H1 (cell line): Measurements from ENCODE around the gene CCDC9B. TPM values are rescaled to one million over a fixed set of nuclear protein-coding genes. Genes with fewer than 3 reads are reported as not detected.

Source experiments
- CTCF ChIA-PET: fragments of 300-600 bp; sonication (Branson Sonifier 250); formaldehyde crosslinking; loops from one replicate; lab custom pipeline; 2021; ENCODE audit not compliant: partially characterized antibody; lab: Charles Lee
- POLR2A ChIA-PET: fragments of 300-600 bp; sonication (Branson Sonifier 250); formaldehyde crosslinking; loops from one replicate; lab custom pipeline; 2021; ENCODE audit warnings: inconsistent platforms; ENCODE audit not compliant: partially characterized antibody; lab: Charles Lee
- DNase-seq, 2 experiments: peaks; one replicate each; pipeline versions ENCODE4 v3.0.0 to v3.0.0-alpha.2; 2010 to 2022; ENCODE audit warnings: low spot score in 2 of 2, low read depth in 1 of 2, mixed read lengths in 1 of 2
- FAIRE-seq: peaks from 2 replicates; lab custom pipeline; 2011; peaks lifted over from hg19 to GRCh38; lab: Jason Lieb, UNC
- H2AFZ ChIP-seq: 2 replicates; pipeline ENCODE4 v1.8.1; 2012; ENCODE audit warnings: low read length, inconsistent platforms
- H2AK5ac ChIP-seq: 2 replicates; pipeline ENCODE4 v1.6.1; 2013; ENCODE audit warnings: low read depth, low read length
- H2BK120ac ChIP-seq: replicated peaks from 2 replicates; pipeline ENCODE3; 2013; ENCODE audit warnings: low read depth, low read length, inconsistent platforms
- H2BK12ac ChIP-seq: 2 replicates; pipeline ENCODE4 v1.6.1; 2013; ENCODE audit warnings: low read depth, low read length
- H2BK15ac ChIP-seq: 2 replicates; pipeline ENCODE4 v1.6.1; 2013; ENCODE audit warnings: low read length
- H2BK20ac ChIP-seq: 2 replicates; pipeline ENCODE4 v1.6.1; 2013; ENCODE audit warnings: low read length
- H2BK5ac ChIP-seq: 2 replicates; pipeline ENCODE4 v1.6.1; 2013; ENCODE audit warnings: low read depth, low read length
- H3K14ac ChIP-seq: 2 replicates; pipeline ENCODE4 v1.6.1; 2013; ENCODE audit warnings: inconsistent platforms; ENCODE audit not compliant: insufficient read length
- H3K18ac ChIP-seq: 2 replicates; pipeline ENCODE4 v1.6.1; 2013; ENCODE audit warnings: low read length; ENCODE audit errors: extremely low read depth
- H3K23ac ChIP-seq: 2 replicates; pipeline ENCODE4 v1.6.1; 2013; ENCODE audit warnings: inconsistent platforms; ENCODE audit not compliant: insufficient read length
- H3K23me2 ChIP-seq: 2 replicates; pipeline ENCODE4 v1.6.1; 2013; ENCODE audit warnings: low read depth, low read length
- H3K27ac ChIP-seq: 2 replicates; pipeline ENCODE4 v1.6.1; 2011; ENCODE audit warnings: low read depth, low read length, inconsistent platforms
- H3K27me3 ChIP-seq, 4 experiments: replicated peaks in 1 of 4; 1 replicate in 1 of 4; 2 replicates in 3 of 4; pipeline versions ENCODE4 v1.6.1 to v1.8.1; 2011 to 2013; ENCODE audit warnings: low read length in 3 of 4, mild to moderate bottlenecking in 3 of 4, inconsistent platforms in 2 of 4, mixed read lengths in 2 of 4, moderate library complexity in 1 of 4; ENCODE audit not compliant: control insufficient read depth in 3 of 4, insufficient read depth in 3 of 4; ENCODE audit errors: extremely low read depth in 1 of 4
- H3K36me3 ChIP-seq, 4 experiments: 2 replicates each; pipeline versions ENCODE4 v1.6.1 to v1.8.1; 2011 to 2013; ENCODE audit warnings: mild to moderate bottlenecking in 4 of 4, low read length in 3 of 4, moderate library complexity in 2 of 4, control low read depth in 1 of 4, inconsistent platforms in 1 of 4; ENCODE audit not compliant: insufficient read depth in 4 of 4, control insufficient read depth in 2 of 4
- H3K4ac ChIP-seq: replicated peaks from 2 replicates; pipeline ENCODE3; 2013; ENCODE audit warnings: low read length, low read depth, mixed read lengths, inconsistent platforms; ENCODE audit not compliant: insufficient read length
- H3K4me1 ChIP-seq, 4 experiments: replicated peaks in 1 of 4; 1 replicate in 1 of 4; 2 replicates in 3 of 4; pipeline versions ENCODE4 v1.6.1 to v1.8.1; 2011 to 2013; ENCODE audit warnings: low read length in 3 of 4, inconsistent platforms in 2 of 4, mixed read lengths in 1 of 4; ENCODE audit not compliant: insufficient read depth in 4 of 4, control insufficient read depth in 3 of 4
- H3K4me2 ChIP-seq, 2 experiments: 2 replicates each; pipeline versions ENCODE4 v1.6.1 to v1.8.1; 2011 to 2013; ENCODE audit warnings: low read depth in 2 of 2, low read length in 2 of 2, control low read depth in 1 of 2, inconsistent platforms in 1 of 2, mild to moderate bottlenecking in 1 of 2; ENCODE audit not compliant: insufficient read depth in 1 of 2
- H3K4me3 ChIP-seq, 4 experiments: fragments of 200-600, 300-600 bp in 1 of 4; sonication (generic), shearing (Covaris generic), sonication (Bioruptor Twin) in 1 of 4; 2 replicates each; pipeline versions ENCODE4 v1.5.1 to v1.8.1; 2011 to 2016; ENCODE audit warnings: low read length in 4 of 4, low read depth in 3 of 4, control low read depth in 2 of 4, inconsistent platforms in 2 of 4, mild to moderate bottlenecking in 2 of 4, mixed read lengths in 1 of 4, moderate library complexity in 1 of 4; ENCODE audit not compliant: insufficient read depth in 2 of 4; ENCODE audit errors: extremely low read depth in 1 of 4
- H3K56ac ChIP-seq: replicated peaks from 2 replicates; pipeline ENCODE3; 2013; ENCODE audit warnings: low read depth, mild to moderate bottlenecking, mixed read lengths, low read length, inconsistent platforms; ENCODE audit not compliant: insufficient read length
- H3K79me1 ChIP-seq: 2 replicates; pipeline ENCODE4 v1.6.1; 2013; ENCODE audit warnings: low read depth, low read length, control low read depth
- H3K79me2 ChIP-seq, 2 experiments: 2 replicates each; pipeline versions ENCODE4 v1.6.1 to v1.8.1; 2012 to 2013; ENCODE audit warnings: low read length in 2 of 2, mild to moderate bottlenecking in 2 of 2, inconsistent platforms in 1 of 2; ENCODE audit not compliant: insufficient read depth in 2 of 2, control insufficient read depth in 1 of 2
- H3K9ac ChIP-seq, 4 experiments: replicated peaks in 1 of 4; 1 replicate in 1 of 4; 2 replicates in 3 of 4; pipeline versions ENCODE4 v1.6.1 to v1.8.1; 2011 to 2013; ENCODE audit warnings: low read depth in 3 of 4, low read length in 3 of 4, control low read depth in 2 of 4, mild to moderate bottlenecking in 2 of 4, moderate library complexity in 2 of 4, inconsistent platforms in 1 of 4; ENCODE audit errors: extremely low read depth in 1 of 4
- H3K9me3 ChIP-seq, 2 experiments: 2 replicates each; pipeline versions ENCODE4 v1.6.1 to v1.8.1; 2012 to 2013; ENCODE audit warnings: mild to moderate bottlenecking in 2 of 2, moderate library complexity in 2 of 2, control low read depth in 1 of 2, inconsistent platforms in 1 of 2, low read depth in 1 of 2, low read length in 1 of 2, mixed read lengths in 1 of 2; ENCODE audit not compliant: insufficient read depth in 2 of 2
- H4K20me1 ChIP-seq, 2 experiments: replicated peaks in 1 of 2; 2 replicates each; pipeline versions ENCODE3 to v1.8.1; 2011 to 2013; ENCODE audit warnings: inconsistent platforms in 2 of 2, low read length in 2 of 2, mild to moderate bottlenecking in 1 of 2; ENCODE audit not compliant: insufficient read depth in 2 of 2, control insufficient read depth in 1 of 2
- H4K5ac ChIP-seq: 2 replicates; pipeline ENCODE4 v1.6.1; 2013; ENCODE audit warnings: low read length, low read depth, mixed read lengths, inconsistent platforms; ENCODE audit not compliant: insufficient read length
- H4K8ac ChIP-seq: 2 replicates; pipeline ENCODE4 v1.8.0; 2013; ENCODE audit warnings: mild to moderate bottlenecking, moderate library complexity, low read length, inconsistent platforms; ENCODE audit not compliant: insufficient read depth; ENCODE audit errors: extremely low read depth
- H4K91ac ChIP-seq: replicated peaks from 2 replicates; pipeline ENCODE3; 2013; ENCODE audit warnings: low read length, mixed read lengths, inconsistent platforms; ENCODE audit not compliant: insufficient read length
- BRCA1 ChIP-seq: IDR thresholded peaks from 2 replicates; pipeline ENCODE4 v1.6.1; 2012; ENCODE audit warnings: low read depth, low read length, improper control_type of control experiment
- CHD1 ChIP-seq: IDR thresholded peaks from 2 replicates; pipeline ENCODE4 v1.6.1; 2012; ENCODE audit warnings: low read depth, low read length, improper control_type of control experiment
- CREB1 ChIP-seq: IDR thresholded peaks from 2 replicates; pipeline ENCODE4 v1.6.1; 2012; ENCODE audit warnings: inconsistent platforms
- CTCF ChIP-seq, 3 experiments: IDR thresholded peaks; 1 replicate in 2 of 3; 2 replicates in 1 of 3; pipeline versions ENCODE4 v1.5.1 to v1.6.1; 2011; ENCODE audit warnings: low read length in 3 of 3, mild to moderate bottlenecking in 3 of 3, inconsistent platforms in 2 of 3, low read depth in 1 of 3, moderate library complexity in 1 of 3; ENCODE audit not compliant: insufficient read depth in 1 of 3; ENCODE audit errors: control extremely low read depth in 1 of 3
- EP300 ChIP-seq, 2 experiments: IDR thresholded peaks; 1 replicate in 1 of 2; 2 replicates in 1 of 2; pipeline ENCODE4 v1.6.1; 2011 to 2012; ENCODE audit warnings: low read depth in 2 of 2, low read length in 2 of 2, mild to moderate bottlenecking in 2 of 2, borderline replicate concordance in 1 of 2, inconsistent platforms in 1 of 2, moderate library complexity in 1 of 2
- HDAC2 ChIP-seq, 2 experiments: fragments of 300-600 bp in 1 of 2; sonication (generic) in 1 of 2; IDR thresholded peaks; 2 replicates each; pipeline ENCODE4 v1.6.1; 2011 to 2012; ENCODE audit warnings: low read depth in 2 of 2, low read length in 2 of 2, mild to moderate bottlenecking in 2 of 2, moderate library complexity in 2 of 2, borderline replicate concordance in 1 of 2, inconsistent platforms in 1 of 2
- JUN ChIP-seq: IDR thresholded peaks from 2 replicates; pipeline ENCODE4 v1.6.1; 2011; ENCODE audit warnings: low read depth, mild to moderate bottlenecking, improper control_type of control experiment, low read length
- NRF1 ChIP-seq: IDR thresholded peaks from 2 replicates; pipeline ENCODE4 v1.6.1; 2011; ENCODE audit warnings: mild to moderate bottlenecking, low read depth, low read length, improper control_type of control experiment
- POLR2A ChIP-seq, 2 experiments: IDR thresholded peaks; 1 replicate in 1 of 2; 2 replicates in 1 of 2; pipeline ENCODE4 v1.6.1; 2011; ENCODE audit warnings: low read depth in 2 of 2, low read length in 2 of 2, mild to moderate bottlenecking in 2 of 2; ENCODE audit errors: control extremely low read depth in 1 of 2
- POU5F1 ChIP-seq: IDR thresholded peaks from 2 replicates; pipeline ENCODE4 v1.6.1; 2011; ENCODE audit warnings: low read depth, mild to moderate bottlenecking, low read length, moderate library complexity
- RXRA ChIP-seq: IDR thresholded peaks from 2 replicates; pipeline ENCODE4 v1.6.1; 2011; ENCODE audit warnings: low read depth, mild to moderate bottlenecking, low read length, moderate library complexity; ENCODE audit not compliant: insufficient read depth
- TCF12 ChIP-seq: IDR thresholded peaks from 2 replicates; pipeline ENCODE4 v1.6.1; 2011; ENCODE audit warnings: low read depth, mild to moderate bottlenecking, low read length
- WGBS, 2 experiments: shearing (Covaris generic) in 1 of 2; methylation state at CpG; one replicate each; pipeline versions ENCODE4 v1.1.6 to v1.1.7; 2013 to 2015; ENCODE audit warnings: low lambda C conversion rate in 2 of 2, mixed read lengths in 2 of 2, inconsistent platforms in 1 of 2, low coverage in 1 of 2, missing lambda C conversion rate in 1 of 2; ENCODE audit not compliant: insufficient replicate concordance in 2 of 2, insufficient coverage in 1 of 2, insufficient read length in 1 of 2; ENCODE audit errors: extremely low coverage in 1 of 2, missing lambda C conversion rate in 1 of 2; 5-methylcytosine and 5-hydroxymethylcytosine counted together
- polyA plus RNA-seq, 7 experiments: library from polyadenylated mRNA; depleted of rRNA in 3 of 7; stranded (reverse) in 5 of 7; unstranded in 2 of 7; fragments of >200 nt in 5 of 7; fragments of 200-250 nt in 2 of 7; gene quantifications; 1 replicate in 5 of 7; 2 replicates in 1 of 7; 4 replicates in 1 of 7; pipeline versions ENCODE4 v1.2.1 to v1.2.3, GENCODE V29; 2011 to 2013; ENCODE audit warnings: missing spikeins in 2 of 7, mixed read lengths in 2 of 7
- total RNA-seq: library from RNA; stranded (reverse); fragmentation: NEBNext Ultra II Directional; extraction: Animal tissue kit (Norgen Biotek cat#: 25700); gene quantifications from 2 replicates; pipeline ENCODE4 v1.2.1, GENCODE V29; 2021

Gene CCDC9B
- total and polyA plus RNA-seq, 2 of the 8 experiments (the other 6 are each of a cell fraction or from before 2014, with no cell fraction given) = 0.45 to 0.78 TPM

- Histone ChIP-seq H2BK12ac (no peak overlapping the region), H3K79me2 (no peaks in the 10 kb centered on the region), H2BK120ac (no peak overlapping the region), H3K36me3 (no peaks in the 10 kb centered on the region), H3K9ac (no peak overlapping the region), H3K4ac (no peak overlapping the region), H3K14ac (no peak overlapping the region), H3K23ac (no peak overlapping the region), H3K23me2 (peaks cover 9% of the 10 kb centered on the region), H2AK5ac (no peak overlapping the region), H3K27me3 (peaks cover 0 to 18% (median 7%) of the 10 kb centered on the region in 4 experiments; a peak in 3 of 7 replicates), H4K20me1 (peaks cover 0 to 2% of the 10 kb centered on the region in 2 experiments), H3K18ac (no peak overlapping the region), H4K5ac (no peak overlapping the region), H3K9me3 (no peaks in the 10 kb centered on the region), H2BK20ac (no peak overlapping the region), H4K91ac (no peak overlapping the region), H2AFZ (no peak overlapping the region), H4K8ac (no peak overlapping the region), H2BK5ac (no peak overlapping the region), H3K27ac (no peak overlapping the region), H3K56ac (no peak overlapping the region), H3K4me2 (no peak overlapping the region), H3K4me1 (peaks cover 0 to 10% (median 7%) of the 10 kb centered on the region in 4 experiments; a peak in 6 of 7 replicates), H3K79me1 (no peaks in the 10 kb centered on the region), H3K4me3 (no peak overlapping the region), H2BK15ac (no peak overlapping the region)
- ChIA-PET CTCF (interaction anchor here (0.8 to 27.4 kb wide), 3 partner anchors 6 to 59 kb away, joined by 3 to 452 read pairs (median 452); partner anchors contain the start of genes CCDC9B, DISP2 and PHGR1), POLR2A (interaction anchor here (1.6 kb wide), 2 partner anchors 19 to 51 kb away, joined by 3 to 5 read pairs; partner anchors contain the start of gene CCDC9B)
- no peak for FAIRE-seq
- WGBS, 2 experiments = 83% methylated on average over 4 of the region's 4 CpGs; no CpG with 5 or more reads in 1 of the 2 experiments
- no peak for DNase-seq
- TF ChIP-seq TCF12 (no peak), BRCA1 (no peak), POU5F1 (no peak), CTCF (IDR thresholded peaks at IDR 0.05; ENCODE audit: control extremely low read depth in 1 of 3, insufficient read depth in 1 of 3, low read depth in 1 of 3, low read length in 3 of 3) (no peak), HDAC2 (IDR thresholded peaks at IDR 0.05; ENCODE audit: borderline replicate concordance in 1 of 2, low read depth in 2 of 2, low read length in 2 of 2) (no peak), JUN (no peak), RXRA (no peak), NRF1 (no peak), POLR2A (IDR thresholded peaks at IDR 0.05; ENCODE audit: control extremely low read depth in 1 of 2, low read depth in 2 of 2, low read length in 2 of 2) (no peak), CREB1 (no peak), EP300 (IDR thresholded peaks at IDR 0.05; ENCODE audit: borderline replicate concordance in 1 of 2, low read depth in 2 of 2, low read length in 2 of 2) (no peak), CHD1 (no peak)
Measured at GRCh38 chr15:40360015-40360414, 19.3 kb upstream of the CCDC9B start.
